Activated CD8-positive, alpha-beta memory T cell treated with anti-CD3 and anti-CD28 coated beads, Interleukin-2, amount 50 U/mL, for 24 hours (primary cell): ENCODE measurements around the gene COL23A1.

Experiments
- DNase-seq: peaks from one replicate; pipeline ENCODE4 v3.0.0-alpha.2; 2020; ENCODE audit errors: extremely low read depth

The COL23A1 gene

DNA sequence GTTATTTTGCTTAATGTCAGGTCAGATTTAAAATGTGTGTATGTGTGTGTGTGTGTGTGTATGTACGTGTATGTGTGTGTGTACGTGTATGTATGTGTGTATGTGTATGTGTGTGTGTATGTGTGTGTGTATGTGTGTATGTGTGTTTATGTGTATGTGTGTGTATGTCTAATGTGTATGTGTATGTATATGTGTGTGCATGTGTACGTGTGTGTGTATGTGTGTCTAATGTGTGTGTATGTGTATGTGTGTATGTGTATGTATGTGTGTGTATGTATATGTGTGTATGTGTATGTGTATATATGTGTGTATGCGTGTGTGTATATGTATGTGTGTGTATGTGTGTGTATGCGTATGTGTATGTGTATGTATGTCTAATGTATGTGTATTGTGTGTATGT, 232.5 kb downstream of the COL23A1 start:
- DNase-seq, result no peak

DNA sequence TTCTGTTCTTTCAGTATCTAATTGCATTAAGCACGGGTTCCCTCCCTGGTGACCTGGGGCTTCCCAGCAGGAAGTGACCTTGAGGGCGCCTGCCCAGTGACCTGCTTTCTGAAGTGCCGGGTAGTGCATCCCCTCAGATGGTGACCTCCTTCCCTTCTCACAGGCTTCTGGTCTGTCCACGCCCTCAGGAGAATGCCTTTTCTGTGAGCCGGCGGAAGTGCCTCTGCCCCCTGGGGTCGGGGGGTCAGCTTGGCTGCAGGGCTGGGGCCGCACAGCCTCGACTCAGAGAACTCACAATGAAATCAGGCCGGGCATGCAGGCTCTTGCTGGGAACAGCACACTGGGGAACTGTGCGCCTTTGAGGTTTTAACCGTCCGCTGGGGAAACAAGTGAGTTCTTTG, 233.1 kb downstream of the COL23A1 start:
- DNase-seq, result no peak

DNA sequence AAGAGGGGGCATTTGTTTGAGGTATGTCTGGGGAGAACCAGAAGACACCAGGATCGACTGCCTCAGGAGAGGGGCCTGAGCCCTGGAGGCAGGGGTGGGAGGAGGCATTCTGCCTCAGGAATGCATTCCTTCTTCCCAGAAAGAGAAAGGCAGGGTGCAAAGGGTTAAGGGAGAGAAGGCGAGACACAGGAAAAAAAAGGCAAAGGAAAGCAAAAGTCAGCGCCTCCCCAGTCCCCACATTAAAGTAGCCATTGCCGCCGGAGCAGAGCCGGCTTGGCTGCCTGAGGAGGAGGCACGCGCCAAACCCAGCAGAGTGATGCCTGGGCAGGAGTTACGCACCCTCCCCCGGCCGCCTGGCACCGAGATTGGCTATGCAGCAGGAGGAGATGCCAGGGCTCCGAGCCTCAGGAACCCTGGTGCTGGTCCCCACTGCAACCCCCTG, 233.7 kb downstream of the COL23A1 start:
- DNase-seq, result no peak

DNA sequence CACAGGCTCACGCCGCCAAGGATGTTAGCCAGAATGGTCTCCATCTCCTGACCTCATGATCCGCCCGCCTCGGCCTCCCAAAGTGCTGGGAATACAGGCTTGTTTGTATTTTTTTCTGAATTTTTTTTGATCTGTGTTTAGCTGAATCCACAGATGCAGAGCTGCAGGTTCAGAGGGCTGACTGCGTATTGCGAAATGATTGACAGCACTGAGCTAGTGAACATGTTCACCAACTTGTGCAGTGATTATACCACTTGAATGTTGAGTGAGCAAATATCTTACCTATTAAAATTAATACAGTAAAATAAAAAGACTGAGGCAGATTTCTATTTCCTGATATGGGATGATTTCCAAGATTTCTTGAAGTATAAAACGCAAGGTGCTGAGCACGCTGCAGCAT, 234.5 kb downstream of the COL23A1 start:
- DNase-seq, result no peak

DNA sequence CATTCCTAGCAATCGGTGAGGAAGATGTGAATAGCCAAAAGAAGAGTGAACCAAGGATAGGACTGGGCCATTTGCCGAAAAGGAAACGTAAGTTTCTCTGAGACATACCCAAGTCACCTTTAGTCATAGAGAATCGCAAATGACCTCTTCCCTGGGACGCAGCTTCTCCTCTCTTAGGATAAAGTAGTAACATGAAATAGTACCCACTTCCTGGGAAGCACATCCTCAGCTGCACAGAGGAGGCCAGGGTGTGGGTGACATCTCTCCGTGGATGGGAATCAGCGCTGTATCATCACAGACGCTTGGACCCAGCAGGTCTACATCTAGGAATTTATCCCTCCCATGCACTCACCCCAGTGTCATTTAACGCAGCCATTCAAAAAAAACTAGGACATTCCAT, 236.7 kb downstream of the COL23A1 start:
- DNase-seq, result no peak

DNA sequence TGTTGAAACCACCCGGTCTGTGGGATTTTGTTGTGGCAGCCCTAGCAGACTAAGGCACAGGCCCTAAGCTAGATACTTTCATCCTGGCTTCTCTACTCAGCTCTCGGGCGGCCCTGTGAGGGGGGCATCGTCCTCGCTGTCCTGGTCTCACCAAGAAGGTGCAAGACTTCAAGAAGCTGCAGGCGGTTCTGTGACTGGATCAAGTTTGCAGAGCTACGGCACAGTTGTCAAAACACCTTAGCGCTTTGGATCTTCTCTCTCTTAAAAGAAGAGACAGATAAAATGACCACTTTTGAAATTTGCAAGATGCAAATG, 238.2 kb downstream of the COL23A1 start:
- no peak for DNase-seq

DNA sequence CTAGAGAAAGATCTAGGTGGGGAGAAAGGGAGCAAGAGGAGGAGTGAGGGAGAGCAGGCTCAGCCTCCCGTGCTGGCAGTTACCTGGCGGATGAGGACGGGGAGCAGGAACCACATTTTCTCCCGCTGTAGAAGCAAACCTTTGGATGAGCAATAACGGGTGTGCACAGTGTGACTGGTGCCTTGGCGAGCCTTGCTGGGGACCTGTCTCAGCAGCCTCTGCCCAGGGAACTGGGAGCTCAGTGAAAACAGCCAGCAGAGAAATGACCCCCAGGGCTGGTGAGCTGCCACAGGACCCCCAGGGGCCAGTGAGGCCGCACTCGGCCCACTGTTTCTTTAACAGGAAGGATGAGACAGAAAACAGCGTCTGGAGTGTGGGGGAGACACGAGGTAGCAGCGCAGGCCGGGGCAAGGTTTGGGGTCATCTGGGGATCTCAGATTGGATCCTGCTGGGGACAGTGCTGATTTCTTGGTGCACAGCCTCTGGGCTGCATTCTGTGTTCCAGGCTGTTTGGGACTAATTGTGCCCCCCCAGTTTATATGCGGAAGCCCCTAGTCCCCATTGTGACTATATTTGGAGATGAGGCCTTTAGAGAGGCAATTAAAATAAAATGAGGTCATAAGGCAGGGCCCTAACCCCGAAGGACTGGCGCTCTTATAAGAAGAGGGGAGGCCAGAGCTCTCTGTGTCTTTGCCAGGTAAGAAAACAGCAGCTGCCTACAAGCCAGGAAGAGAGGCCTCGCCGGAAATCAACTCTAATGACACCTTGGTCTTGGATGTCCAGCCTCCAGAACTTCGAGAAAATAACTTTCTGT, 238.8 kb downstream of the COL23A1 start:
- DNase-seq, result no peak

DNA sequence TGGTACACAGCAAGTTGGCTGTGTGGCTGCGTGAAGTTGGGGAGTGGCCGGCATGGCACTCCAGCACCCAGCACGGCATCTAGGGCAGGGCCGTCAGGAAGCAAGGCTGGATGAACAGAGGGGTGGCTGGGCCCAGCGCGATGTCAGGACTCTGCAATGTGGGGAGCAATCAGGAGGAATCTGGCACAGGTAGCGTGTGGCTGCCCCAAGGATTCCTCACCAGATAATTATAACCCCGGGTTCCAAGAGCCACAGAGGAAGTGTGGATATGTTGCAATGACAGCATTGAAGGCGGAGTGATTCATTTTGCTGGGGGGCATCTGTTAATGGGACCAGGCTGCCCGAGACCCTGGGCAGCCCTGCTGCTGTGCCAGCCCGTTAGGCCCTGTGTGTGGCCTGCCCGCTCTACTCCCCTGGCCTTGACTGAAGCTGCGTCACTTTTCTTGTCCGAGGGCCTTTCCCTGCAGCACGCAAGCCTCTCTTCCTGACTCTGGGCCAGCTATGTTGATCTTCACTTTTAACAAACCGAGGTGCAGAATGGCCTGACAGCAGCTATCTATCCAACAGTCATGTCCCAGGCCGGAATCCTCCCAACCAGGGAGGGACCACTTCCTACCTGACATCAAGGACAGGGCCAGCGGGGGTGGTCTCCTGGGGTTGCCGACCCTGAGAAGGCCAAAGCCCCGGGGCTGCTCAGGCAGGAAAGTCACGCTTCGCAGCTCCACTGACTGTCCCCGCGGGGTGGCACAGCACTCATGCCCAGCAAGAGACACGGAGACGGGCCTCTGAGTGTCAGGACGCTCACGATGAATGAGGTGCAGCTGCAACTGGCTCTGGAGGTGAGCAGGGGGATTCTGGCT, 239.6 kb downstream of the COL23A1 start:
- DNase-seq, result no peak

DNA sequence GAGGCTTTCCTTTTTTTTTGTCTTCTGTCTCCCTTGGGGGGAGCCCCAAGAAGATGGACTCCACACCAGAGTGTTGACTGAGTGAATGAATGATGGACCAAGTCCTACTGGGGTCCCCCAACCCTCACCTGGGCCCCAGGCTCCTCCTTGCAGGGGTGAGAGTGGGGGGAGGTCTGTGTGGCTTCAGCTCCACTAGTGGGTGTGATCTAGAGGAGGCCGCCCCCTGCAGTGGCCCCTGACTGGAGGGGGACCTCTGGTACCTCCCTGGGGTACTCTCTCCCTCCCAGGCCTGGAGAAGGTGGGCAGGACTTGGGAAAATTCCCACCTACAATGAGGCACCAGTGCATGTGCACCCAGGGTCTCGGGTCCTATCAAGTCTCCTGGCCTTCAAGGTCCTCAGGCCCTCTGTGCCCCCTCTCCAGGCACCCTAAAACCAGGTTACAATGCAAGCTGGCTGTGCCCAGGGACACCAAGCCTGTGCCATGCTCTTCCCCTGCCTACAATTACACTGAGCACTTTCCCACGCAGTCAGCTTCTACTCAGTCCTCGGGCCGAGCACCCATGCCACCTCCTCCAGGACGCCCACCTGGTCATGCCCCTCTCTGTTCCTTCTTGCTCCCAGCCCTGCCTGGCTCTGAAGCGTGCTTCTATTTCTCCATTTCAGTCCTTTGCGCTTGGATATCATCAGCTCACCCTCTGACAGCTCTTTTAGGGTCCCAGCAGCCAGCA, 240.4 kb downstream of the COL23A1 start:
- no peak for DNase-seq

DNA sequence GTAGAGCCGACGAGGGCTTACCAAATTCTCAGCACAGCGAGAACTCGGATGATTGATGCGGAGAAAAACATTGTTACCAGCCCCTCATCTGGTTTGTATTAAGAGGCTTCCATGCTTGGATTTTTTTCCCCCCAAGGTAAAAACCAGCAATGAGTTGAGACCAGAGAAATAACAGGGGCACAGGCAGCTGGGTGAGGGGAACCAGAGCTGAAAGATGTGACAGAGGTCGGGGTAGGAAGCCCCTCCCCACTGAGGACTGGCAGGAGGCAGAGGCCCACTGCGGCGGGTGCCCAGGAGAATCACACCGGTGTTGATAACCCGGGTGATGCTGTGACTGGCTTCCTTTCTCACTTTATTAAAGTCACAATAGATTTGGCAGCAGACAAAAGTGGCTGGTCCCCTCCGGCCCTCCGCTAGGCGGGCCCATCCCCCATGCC, 241.1 kb downstream of the COL23A1 start:
- no peak for DNase-seq

DNA sequence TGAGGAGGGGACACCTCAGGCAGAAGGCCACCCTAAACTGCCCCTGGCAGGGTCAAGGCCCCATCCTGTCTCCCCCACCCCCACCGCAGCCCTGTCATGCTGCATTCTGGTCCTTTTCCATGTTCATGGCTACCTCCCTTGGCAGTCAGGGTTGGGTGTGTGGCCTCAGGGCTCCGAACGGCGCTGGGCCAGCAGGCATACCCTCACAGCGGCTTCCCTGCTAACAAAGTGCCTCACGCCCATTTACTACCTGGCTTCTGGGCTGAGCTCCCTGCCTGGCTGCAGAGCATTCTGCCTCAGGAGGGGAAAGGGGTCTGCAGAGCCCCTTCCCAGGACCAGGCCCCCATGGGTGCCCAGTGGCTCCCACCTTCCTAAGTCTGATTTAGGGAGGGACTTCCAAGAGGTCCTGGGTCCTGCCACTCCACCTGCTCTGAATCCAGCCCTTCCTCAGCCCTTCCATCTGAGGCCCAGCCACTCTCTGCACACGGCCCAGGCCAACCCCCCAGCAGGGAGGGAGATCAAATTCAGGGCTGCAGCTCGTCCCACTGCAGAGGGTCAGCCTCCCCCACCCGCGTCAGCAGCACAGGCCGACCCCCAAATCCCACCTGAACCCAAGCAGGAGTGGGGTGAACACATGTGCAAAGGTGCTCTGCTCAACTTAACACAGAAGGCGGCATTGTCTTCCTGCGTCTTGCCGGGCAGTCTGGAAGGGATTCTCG, 241.7 kb downstream of the COL23A1 start:
- DNase-seq, result no peak

DNA sequence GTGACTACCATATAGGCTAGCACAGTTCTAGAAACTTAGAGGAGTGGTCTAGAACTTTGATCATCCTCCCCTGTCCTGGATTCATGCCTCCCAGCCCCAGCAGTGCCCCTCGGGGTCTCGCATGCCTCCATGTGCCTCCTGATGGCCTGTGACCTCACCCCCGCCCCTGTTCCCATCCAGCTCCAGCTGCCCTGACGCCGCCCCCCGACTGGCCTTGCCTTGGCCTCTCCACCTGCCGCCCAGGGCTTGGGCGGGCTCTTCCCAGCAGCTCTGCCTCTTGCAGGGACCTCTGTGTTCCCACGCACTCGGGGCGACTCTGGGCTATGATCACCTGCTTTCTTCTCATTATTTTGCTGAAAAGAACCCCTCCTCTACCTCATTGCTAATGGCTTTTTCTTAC, 242.2 kb downstream of the COL23A1 start:
- no peak for DNase-seq

DNA sequence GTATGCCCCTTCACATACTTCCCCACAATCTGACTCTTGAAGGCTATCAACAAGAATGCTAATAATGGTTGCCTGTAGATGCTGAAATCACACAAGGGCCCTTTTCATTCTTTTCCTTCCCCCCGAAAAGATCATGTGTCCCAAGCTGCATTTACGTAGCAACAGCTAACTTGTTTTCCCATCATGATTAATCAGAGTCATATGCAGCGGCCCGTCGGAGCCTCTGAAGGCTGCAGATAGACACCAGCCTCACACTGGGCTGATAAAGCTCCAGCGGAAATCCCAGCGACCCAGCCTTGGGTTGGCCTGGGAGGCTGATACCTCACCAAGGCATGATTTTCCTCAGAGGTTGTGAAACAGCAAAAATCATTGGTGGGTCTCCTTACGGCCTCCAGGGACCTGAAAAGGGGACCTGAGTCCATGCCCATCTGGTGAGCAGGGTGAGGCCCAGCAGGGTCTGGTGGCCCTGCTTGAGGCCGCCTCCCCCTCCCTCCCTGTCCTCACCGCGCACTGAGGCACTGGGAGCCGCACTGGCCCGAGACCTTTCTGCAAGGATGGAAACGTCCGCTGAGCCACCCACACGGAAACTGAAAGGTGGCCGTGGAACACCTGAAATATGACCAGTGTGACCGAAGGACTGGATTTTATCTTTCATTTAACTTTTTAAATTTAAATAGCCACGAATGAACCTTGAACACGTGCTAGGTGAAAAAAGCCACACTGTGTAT, 243.4 kb downstream of the COL23A1 start:
- no peak for DNase-seq

DNA sequence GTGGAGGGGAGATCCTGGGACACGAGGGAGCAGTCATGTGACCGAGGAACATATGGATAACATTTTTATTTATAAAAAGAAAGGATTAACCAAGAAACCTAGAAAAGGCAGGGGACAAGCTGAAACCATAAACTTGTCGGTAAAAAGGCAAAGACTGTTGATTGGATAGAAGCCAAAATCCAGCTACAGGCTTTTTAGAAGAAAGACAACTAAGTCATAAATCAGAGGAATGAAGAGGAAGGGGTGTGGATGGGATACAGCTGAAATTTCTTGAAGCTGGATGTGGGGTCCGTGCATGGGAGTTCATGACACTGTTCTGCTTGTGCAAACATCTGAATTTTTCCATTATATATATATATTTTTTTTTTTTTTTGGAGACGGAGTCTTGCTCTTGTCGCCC, 246.9 kb downstream of the COL23A1 start:
- no peak for DNase-seq

DNA sequence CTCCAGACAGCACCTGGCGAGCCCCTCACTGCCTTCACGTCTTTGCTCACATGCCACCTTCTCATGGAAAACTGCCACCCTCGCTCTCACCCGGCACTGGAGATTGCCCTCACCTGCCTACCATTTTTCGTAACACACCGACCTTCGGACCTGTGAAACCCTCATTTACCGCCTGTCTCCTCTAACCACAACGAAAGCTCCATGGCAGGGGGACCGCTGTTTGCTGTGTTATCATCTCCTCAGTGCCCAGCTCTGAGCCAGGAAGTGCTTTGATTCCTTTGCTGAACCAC, 248.4 kb downstream of the COL23A1 start:
- no peak for DNase-seq

DNA sequence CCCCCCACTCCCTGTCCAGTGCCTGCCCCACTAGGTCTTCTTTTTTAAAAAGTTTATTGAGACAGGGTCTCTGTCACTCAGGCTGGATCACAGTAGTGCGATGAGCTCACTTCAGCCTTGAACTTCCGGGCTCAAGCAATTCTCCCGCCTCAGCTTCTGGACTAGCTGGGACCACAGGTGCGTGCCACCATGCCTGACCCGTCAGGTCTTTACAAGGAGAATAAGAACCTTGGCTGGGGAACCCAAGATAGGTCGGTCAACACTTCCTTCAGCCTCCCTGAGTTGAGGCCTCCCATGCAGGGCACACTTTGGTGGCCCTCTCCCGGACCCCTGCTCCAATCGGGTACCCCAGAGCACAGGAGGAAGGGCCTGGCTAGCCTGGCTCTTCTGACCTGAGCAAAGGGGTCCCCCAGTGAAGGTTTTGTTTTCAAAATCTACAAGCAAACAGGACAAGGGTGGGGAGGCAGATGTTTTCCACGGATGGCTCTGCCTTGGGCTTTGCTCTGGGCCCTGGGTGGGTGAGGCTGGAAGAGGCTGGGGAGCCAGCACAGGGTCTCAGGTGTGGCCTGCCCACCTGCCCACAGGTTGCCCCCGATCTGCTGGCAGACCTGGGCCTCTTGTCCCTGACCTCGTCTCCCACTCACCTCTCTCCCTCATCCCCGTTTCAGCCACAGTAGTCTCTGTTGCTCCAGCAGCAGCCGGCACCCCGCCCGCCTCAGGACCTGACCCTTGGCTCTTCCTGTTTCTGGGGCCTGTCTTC, 248.9 kb downstream of the COL23A1 start:
- DNase-seq, result no peak

DNA sequence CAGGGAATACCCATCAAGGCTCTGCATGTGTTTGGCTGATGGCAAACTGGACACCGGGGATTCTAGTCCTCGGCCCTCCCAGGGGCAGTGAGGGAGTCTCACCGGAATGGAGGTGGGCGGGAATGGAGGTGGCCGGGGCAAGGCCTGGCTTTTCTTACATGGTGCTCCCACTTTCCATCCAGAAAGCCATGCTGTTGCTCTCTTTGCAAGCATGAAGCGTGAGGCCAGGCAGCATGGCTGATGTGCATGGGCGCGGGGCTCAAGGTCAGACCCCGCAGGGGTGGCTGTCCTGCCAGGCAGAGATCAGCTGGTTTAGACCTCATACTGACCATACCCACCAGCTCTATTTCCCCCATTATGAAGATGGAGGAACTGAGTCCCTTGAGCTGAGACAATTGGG, 249.6 kb downstream of the COL23A1 start:
- no peak for DNase-seq

DNA sequence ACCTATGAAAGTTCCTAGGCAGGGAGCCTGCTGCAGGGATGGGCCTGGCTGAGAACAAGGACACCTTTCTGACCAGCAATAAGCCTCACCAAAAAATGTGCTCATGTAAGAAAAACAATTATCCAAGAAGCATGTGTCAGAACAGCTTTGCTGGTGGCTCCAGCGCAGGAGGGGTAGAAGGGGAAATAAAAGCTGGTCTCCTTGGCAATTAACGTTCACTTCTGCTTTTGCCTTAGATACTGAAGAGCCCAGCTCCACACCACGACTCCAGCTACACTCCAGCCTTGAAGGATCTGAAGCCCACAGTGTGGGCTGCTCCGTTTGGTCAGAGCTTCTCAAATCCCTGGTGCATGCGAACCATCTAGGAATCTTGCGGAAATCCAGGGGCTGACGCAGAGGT, 250.0 kb downstream of the COL23A1 start:
- DNase-seq, result no peak

DNA sequence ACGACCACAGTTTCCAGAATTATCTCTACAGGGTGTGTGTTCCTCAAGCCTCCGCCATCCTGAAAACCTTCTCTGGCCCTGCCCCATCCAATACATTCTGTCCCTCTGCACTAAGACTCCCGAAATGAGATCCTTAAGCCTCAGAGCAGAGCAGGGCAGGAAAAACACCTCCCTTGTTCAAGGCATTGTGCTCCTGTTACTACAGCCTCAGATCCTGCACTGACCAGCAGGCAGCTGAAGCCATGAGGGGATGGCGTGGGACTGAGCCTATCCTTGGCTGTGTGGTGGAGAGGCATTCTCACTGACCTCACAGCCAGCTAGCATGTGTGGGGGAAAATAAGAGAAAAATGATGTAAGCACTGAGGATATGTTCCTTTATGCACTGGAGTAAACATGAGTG, 250.9 kb downstream of the COL23A1 start:
- DNase-seq, result no peak

DNA sequence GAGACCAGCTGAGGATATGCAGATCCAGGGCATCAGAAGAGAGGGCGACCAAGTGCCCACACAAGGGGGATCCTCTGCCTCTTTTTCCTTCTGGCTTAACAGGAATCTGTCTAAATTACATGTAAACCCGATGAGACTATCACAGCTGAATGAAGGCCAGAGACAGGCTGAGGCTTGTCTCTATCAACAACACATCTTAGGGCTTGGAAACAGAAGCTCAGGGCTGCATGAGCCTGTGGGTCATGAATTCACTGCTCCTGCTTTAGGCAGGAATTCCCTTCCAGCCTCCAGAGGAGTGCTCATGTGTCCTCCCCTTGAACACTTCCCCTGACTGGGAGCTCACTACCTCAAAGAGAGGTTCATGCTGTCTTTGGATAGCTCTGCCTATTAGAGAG, 251.4 kb downstream of the COL23A1 start:
- no peak for DNase-seq
